Tibial nerve (tissue), 4 donors: ENCODE results near the gene FAM167B.

Experiments used
- CTCF ChIP-seq, 5 experiments: fragments of 200-600 bp in 3 of 5; fragments of 450-650 bp in 2 of 5; sonication (generic) in 3 of 5; IDR thresholded peaks; one replicate each; pipeline ENCODE4 v1.5.1; 2016 to 2019; ENCODE audit warnings: antibody characterized with exemption in 5 of 5, mild to moderate bottlenecking in 3 of 5, moderate library complexity in 2 of 5
- EP300 ChIP-seq, 2 donors: sonication (generic); formaldehyde crosslinking; IDR thresholded peaks; one replicate each; pipeline ENCODE4 v1.6.1; 2017; ENCODE audit warnings: antibody characterized with exemption in 2 of 2, mild to moderate bottlenecking in 1 of 2
- POLR2A ChIP-seq, 2 donors: fragments of 450-650 bp; IDR thresholded peaks; one replicate each; pipeline ENCODE4 v1.6.1; 2017; ENCODE audit warnings: antibody characterized with exemption in 2 of 2, mild to moderate bottlenecking in 2 of 2, moderate library complexity in 2 of 2

- TF ChIP-seq CTCF (IDR thresholded peaks at IDR 0.05) (no peak), EP300 (IDR thresholded peaks at IDR 0.05) (no peak), POLR2A (IDR thresholded peaks at IDR 0.05) (no peak)
These were observed 38.6 kb downstream of the FAM167B start for GRCh38 chr1:32285658-32286057.
